ENCODE data around the gene DLX3. TPM values are rescaled to one million over a fixed set of nuclear protein-coding genes. Genes with fewer than 3 reads are reported as not detected.
A peak's percentile ranks its signal among the peaks of the same experiment; 100 is the strongest.

Gene DLX3
- polyA plus RNA-seq, 3 donors, result not detected

GRCh38 chr17:49951362-49952082 lies 43.5 kb downstream of the DLX3 start:
- no peak for TF ChIP-seq CTCF (IDR thresholded peaks at IDR 0.05)
- H3K4me3 Mint-ChIP-seq, result peak overlapping the region in 1 of 2 donors; percentile 39

GRCh38 chr17:49949634-49950033 lies 45.4 kb downstream of the DLX3 start:
- H3K79me2 ChIP-seq (ENCODE audit: insufficient read depth, low read length), result no peaks in the 10 kb centered on the region
- intact Hi-C loops (cut with micrococcal nuclease), result no loop called here
- Mint-ChIP-seq H3K27me3 (ENCODE audit: low read depth in 3 of 3) (peaks cover 53 to 74% (median 64%) of the 10 kb centered on the region in 3 donors), H3K36me3 (no peaks in the 10 kb centered on the region), H3K4me3 (peak overlapping the region in 1 of 2 donors; percentile 58), H3K9me3 (peaks cover 0 to 7% (median 0%) of the 10 kb centered on the region in 7 donors), H3K4me1 (peaks cover 6% of the 10 kb centered on the region), H3K27ac (no peak overlapping the region)
- H3K36me3 ChIP-seq (replicated peaks in 1 of 2; ENCODE audit: control insufficient read depth in 1 of 2, insufficient read depth in 2 of 2, low read length in 2 of 2), result no peaks in the 10 kb centered on the region
- H3K4me1 ChIP-seq (ENCODE audit: control insufficient read depth in 1 of 2, insufficient read depth in 2 of 2, low read length in 2 of 2), result no peaks in the 10 kb centered on the region
- H3K27ac ChIP-seq (ENCODE audit: low read depth in 1 of 2, low read length in 2 of 2), result no peak overlapping the region
- no peak overlapping the region for H2AFZ ChIP-seq (ENCODE audit: insufficient read depth, low read depth, low read length, poor library complexity, severe bottlenecking)
- H3K27me3 ChIP-seq (ENCODE audit: control insufficient read depth in 2 of 2, insufficient read depth in 2 of 2, low read length in 2 of 2), result peaks cover 4 to 50% of the 10 kb centered on the region in 2 donors
- 93% methylated on average over 2 of the region's 2 CpGs for WGBS (ENCODE audit: insufficient coverage)
- DNase-seq, result no peak
- no peaks in the 10 kb centered on the region for H4K20me1 ChIP-seq (ENCODE audit: insufficient read depth, low read length)
- TF ChIP-seq CTCF (IDR thresholded peaks at IDR 0.05), result no peak
- H3K4me3 ChIP-seq (replicated peaks in 1 of 3; ENCODE audit: low read depth in 2 of 3, low read length in 3 of 3), result no peak overlapping the region
- H3K9me3 ChIP-seq (replicated peaks in 1 of 2; ENCODE audit: control insufficient read depth in 1 of 2, insufficient read depth in 1 of 2, low read length in 2 of 2), result no peaks in the 10 kb centered on the region
- no peak overlapping the region for H3K9ac ChIP-seq (ENCODE audit: insufficient read depth, low read length, poor library complexity, severe bottlenecking)
- no peak overlapping the region for H3K4me2 ChIP-seq (replicated peaks; ENCODE audit: extremely low read depth, low read length, poor library complexity, severe bottlenecking)

More at GRCh38 chr17:49951362-49952082, 43.5 kb downstream of the DLX3 start:
- peaks cover 4 to 49% of the 10 kb centered on the region in 2 donors for H3K27me3 ChIP-seq (ENCODE audit: control insufficient read depth in 2 of 2, insufficient read depth in 2 of 2, low read length in 2 of 2)
- H3K27ac ChIP-seq (ENCODE audit: low read depth in 1 of 2, low read length in 2 of 2), result no peak overlapping the region
- no peaks in the 10 kb centered on the region for H3K9me3 ChIP-seq (replicated peaks in 1 of 2; ENCODE audit: control insufficient read depth in 1 of 2, insufficient read depth in 1 of 2, low read length in 2 of 2)
- no peak overlapping the region for H2AFZ ChIP-seq (ENCODE audit: insufficient read depth, low read depth, low read length, poor library complexity, severe bottlenecking)
- no peaks in the 10 kb centered on the region for H4K20me1 ChIP-seq (ENCODE audit: insufficient read depth, low read length)
- H3K9me3 Mint-ChIP-seq, result peaks cover 0 to 6% (median 0%) of the 10 kb centered on the region in 7 donors
- intact Hi-C loops (cut with micrococcal nuclease), result loop anchor here (1.0 kb wide), 2 partner anchors 45 to 47 kb away; no protein-coding TSS in a partner anchor
- H3K27ac Mint-ChIP-seq, result peak overlapping the region in 1 of 7 donors; percentile 59
- DNase-seq, result no peak
- 89% methylated on average over 8 of the region's 14 CpGs for WGBS (ENCODE audit: insufficient coverage)
- no peaks in the 10 kb centered on the region for H3K36me3 ChIP-seq (replicated peaks in 1 of 2; ENCODE audit: control insufficient read depth in 1 of 2, insufficient read depth in 2 of 2, low read length in 2 of 2)
- no peak overlapping the region for H3K9ac ChIP-seq (ENCODE audit: insufficient read depth, low read length, poor library complexity, severe bottlenecking)
- no peaks in the 10 kb centered on the region for H3K4me1 ChIP-seq (ENCODE audit: control insufficient read depth in 1 of 2, insufficient read depth in 2 of 2, low read length in 2 of 2)
- H3K36me3 Mint-ChIP-seq, result no peaks in the 10 kb centered on the region
- H3K79me2 ChIP-seq (ENCODE audit: insufficient read depth, low read length), result no peaks in the 10 kb centered on the region
- no peak overlapping the region for H3K4me2 ChIP-seq (replicated peaks; ENCODE audit: extremely low read depth, low read length, poor library complexity, severe bottlenecking)
- H3K4me3 ChIP-seq (replicated peaks in 1 of 3; ENCODE audit: low read depth in 2 of 3, low read length in 3 of 3), result no peak overlapping the region
- H3K4me1 Mint-ChIP-seq, result peaks cover 6% of the 10 kb centered on the region
- H3K27me3 Mint-ChIP-seq (ENCODE audit: low read depth in 3 of 3), result peaks cover 51 to 71% (median 61%) of the 10 kb centered on the region in 3 donors
